GM21515 (cell line): ENCODE results near the gene PTPN14.
A peak's percentile ranks its signal among the peaks of the same experiment; 100 is the strongest.

Source experiments
- ATAC-seq: cut with Tn5 transposase; IDR thresholded peaks from one replicate; pipeline ENCODE4 v1.9.1; 2021; ENCODE audit not compliant: unreplicated experiment

The PTPN14 gene

GRCh38 chr1:214438075-214438474, 113.3 kb downstream of the PTPN14 start:
- ATAC-seq = no peak

GRCh38 chr1:214435867-214436266, 115.5 kb downstream of the PTPN14 start:
- no peak for ATAC-seq

DNA sequence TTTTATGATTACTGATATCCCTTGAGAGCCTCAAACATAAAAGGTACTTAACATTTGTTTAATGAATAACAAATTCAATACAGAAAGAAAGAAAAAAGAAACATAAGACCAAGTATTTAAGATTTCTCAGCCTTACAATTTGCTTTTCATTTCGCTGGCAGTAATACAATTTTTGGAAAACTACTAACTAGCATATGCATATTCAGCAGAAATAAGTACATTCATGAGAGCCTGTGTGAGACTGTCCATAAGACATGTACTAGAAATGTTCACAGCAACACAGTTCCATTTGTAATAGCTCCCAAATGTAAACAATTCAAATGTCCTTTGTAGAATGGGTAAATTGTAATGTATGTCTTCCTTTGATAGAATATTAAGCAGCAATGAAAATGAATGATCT, 119.2 kb downstream of the PTPN14 start:
- no peak for ATAC-seq

DNA sequence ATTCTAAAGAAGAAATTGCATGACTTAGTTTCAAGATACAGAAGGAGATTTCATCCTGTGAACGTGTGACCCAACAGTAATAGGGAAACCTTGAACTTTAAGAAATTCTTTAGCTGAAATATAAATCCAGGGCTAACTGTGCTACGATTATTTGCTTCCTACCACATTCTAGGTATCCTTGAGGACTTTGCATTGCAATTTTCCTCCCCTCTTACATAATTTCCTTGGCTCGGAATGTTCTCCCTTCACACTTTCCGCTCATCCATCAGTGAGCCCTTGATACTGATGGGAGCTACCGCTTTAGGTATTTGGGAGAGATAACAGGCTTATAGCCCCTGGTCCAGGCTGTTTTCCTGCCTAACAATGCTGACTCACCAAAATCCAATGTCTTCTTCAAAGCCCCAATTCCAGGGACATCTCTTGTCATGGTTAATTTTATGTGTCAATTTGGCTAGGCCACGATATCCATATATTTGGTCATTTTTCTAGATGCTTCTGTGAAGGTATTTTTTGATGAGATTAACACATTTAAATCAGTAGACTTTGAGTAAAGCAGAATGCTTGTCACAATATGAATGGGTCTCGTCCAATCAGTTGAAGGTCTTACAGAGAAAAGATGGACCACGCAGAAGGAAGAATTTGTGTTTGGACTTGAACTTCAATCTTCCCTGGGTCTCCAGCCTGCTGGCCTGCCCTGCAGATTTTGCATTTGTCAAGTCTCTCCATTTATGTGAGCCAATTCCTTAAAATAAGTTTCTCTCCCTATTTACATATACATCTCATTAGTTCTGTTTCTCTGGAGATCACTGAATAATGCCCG, 121.2 kb downstream of the PTPN14 start:
- no peak for ATAC-seq

- peak; percentile 94 for ATAC-seq
Measured at GRCh38 chr1:214427871-214428277, 123.5 kb downstream of the PTPN14 start.

DNA sequence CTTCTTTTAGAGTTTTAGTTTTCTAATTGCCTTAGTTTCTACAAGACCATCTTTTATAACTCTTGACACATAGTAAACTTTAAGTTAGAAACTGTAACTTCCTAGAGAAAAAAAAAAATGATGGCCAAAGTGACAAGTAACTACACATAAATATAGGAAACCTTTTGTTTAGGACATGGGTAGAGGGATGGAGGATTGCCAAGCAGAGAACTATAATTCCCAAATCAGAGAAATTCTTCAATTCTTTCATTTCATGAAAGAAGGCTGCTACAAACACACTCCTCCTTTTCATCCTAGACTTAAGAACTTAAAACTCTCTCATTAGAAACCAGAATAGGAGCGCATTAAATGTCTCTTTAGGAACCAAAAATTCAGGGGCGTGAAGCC, 125.0 kb downstream of the PTPN14 start:
- no peak for ATAC-seq

DNA sequence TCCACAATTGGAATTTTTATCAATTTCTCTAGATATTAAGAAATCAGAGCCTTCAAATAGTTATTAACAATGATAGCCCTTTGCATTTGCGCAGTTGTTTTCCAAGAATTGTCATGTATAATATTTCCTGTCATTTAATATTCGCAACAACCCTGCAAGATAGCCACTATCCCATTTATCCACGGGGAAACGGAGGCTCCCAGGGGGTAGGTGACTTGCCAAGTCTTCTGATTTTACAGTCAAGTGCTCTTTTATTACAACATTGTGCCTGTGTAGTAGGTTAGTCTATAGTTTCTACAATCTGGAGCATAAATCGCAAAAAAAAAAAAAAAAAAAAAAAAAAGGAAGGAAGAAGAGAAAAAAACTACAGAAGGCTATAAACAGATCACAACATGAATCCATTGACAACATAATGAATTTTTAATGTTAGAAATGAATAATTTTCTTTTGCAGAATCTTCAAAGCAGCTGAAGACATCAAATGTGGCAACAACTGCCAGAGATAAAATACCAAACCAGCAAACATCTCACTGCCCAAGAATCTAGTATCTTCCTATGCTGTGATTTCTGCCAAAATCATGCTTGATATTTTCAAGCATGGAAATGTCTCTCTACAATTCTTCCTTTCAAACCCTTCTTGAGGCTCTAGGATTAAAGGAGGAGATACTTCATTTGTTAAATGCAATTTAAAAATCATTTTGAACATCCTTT, 125.5 kb downstream of the PTPN14 start:
- ATAC-seq = no peak

DNA sequence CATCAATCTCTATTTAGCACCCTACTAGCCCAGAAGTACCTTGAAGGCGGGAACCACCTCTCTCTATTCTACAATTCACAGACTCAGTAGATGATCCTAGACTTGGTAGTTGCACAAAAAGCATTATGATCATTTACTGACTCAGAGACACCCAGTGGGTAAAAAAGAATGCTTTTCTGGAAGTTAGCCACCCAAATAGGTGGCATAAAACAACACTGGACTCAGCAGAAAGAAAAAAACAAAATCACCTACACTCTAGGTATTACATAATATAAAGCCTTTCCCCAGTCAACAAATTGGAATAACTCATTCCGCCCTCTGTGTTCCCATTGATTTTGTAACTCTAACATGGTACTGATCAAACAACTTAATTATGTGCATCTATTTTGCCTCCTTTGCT, 126.3 kb downstream of the PTPN14 start:
- ATAC-seq = no peak

GRCh38 chr1:214423045-214423444, 128.4 kb downstream of the PTPN14 start:
- ATAC-seq = no peak

DNA sequence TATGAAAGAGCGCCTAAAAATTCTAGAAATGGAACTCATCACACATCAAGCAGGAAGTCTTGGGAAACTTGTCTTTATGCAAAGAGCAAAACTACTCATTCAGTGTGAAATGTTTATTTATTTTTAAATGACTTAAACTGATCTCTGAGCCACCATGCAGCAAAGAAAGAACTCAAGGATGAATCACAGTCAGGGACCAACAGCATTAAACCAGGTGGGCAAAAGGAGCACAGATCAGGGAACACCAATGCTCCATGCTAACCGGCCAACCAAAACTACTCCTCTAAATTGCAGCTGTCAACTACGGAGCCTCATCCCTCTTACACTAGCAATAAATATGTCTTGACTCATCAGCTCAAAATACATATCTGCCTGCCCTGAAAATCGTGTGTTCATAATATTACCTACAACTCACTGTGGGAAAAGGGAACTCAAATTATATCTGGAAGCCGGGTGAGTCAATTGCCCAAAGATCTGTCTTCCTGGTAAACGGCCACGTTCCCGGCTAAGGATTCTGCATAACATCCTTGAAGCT, 129.2 kb downstream of the PTPN14 start:
- no peak for ATAC-seq

GRCh38 chr1:214420833-214421232, 130.6 kb downstream of the PTPN14 start:
- no peak for ATAC-seq

DNA sequence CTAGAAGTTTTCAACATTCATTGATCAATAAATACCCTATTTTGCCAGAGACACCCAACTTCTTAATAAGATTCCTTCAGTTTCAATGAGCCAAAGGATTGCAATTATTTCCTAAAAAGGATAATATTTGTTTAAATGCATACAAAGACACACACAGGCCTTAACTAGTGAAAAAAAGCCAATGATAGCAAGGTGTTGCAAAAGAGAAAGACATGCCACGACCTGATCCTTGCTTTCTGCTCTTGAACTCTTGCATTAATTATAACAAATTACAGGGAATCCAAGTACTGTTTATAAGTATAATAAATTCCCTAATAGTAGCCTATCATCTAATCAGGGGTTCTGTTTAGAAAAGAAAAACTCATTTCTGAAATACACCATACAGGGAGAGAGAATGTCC, 131.1 kb downstream of the PTPN14 start:
- no peak for ATAC-seq

DNA sequence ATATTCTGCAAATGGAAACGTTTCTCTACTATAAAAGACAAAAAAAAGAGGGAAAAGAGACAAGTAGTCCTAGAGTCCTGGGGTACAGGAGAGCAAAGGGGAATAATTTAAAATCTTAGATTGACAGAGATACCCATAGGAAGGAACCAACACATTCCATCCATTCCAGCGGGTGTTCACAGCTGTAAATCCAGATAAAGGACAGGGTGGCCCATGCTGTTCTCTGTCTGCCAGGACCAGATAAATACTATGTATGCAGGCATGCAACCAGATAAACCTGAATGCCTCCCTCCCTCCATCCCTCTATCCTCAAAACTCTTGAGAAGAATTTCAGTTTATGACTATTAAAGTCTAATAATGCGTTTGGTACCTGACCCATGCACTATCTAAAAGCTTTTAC, 131.8 kb downstream of the PTPN14 start:
- ATAC-seq = no peak

DNA sequence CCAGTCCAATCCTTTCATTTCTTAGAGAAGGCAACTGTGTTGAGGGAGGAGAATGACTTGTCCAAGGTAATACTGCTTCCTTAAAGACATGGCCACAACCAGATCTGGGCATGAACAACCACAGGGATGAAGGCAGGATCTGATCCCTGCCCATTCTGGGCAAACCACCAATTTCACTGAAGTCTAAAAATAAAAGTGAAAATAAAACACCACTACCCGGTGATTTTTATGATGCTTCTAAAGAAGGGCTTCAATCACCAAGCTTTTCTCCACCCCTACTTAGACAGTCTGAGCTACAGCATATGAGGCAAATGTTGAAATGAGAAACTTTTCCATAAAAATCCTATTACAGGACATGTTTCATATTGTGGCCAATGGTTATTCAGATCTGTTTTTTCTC, 133.0 kb downstream of the PTPN14 start:
- ATAC-seq = no peak

GRCh38 chr1:214417545-214418210, 133.7 kb downstream of the PTPN14 start:
- ATAC-seq = no peak

- ATAC-seq = no peak
Measured at GRCh38 chr1:214416858-214417257, 134.5 kb downstream of the PTPN14 start.

DNA sequence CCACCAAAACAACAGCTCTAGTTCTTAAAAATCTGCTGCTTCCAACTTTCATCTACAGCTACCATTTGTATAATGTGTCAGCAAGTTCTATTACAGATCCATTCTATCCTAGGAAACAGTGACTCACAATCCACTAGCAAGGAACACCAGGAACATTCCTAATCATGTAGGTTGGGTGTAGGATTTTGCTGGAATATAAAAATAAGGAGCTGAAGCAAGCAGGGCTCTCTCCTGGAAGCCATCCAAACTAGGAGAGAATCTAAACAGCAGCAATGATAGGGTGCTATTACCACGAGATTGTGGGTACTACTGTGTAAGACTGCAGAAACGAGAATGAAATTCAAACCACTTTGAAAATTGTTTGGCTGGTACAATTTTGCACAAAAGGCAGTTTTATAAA, 135.0 kb downstream of the PTPN14 start:
- no peak for ATAC-seq

DNA sequence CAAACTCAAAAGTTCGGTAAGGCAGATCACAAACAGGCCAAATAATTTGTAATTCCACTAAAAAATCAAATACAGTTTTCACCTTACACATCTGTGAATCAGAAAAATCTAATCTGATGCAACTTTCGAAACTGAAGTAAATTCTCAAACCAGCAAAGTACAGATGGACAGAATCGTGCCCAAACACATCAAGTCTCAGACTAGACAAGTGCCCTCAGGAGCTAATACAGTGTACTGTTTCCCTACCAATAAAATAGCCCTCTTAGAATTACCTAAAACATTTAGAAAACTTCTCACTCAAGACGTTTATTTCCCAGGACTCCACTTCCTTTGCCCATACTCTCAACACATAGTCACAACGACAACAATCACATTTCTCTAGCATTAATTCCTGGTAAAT, 136.3 kb downstream of the PTPN14 start:
- ATAC-seq = no peak

GRCh38 chr1:214414691-214415090, 136.7 kb downstream of the PTPN14 start:
- no peak for ATAC-seq

GRCh38 chr1:214413315-214413714, 138.1 kb downstream of the PTPN14 start:
- no peak for ATAC-seq

DNA sequence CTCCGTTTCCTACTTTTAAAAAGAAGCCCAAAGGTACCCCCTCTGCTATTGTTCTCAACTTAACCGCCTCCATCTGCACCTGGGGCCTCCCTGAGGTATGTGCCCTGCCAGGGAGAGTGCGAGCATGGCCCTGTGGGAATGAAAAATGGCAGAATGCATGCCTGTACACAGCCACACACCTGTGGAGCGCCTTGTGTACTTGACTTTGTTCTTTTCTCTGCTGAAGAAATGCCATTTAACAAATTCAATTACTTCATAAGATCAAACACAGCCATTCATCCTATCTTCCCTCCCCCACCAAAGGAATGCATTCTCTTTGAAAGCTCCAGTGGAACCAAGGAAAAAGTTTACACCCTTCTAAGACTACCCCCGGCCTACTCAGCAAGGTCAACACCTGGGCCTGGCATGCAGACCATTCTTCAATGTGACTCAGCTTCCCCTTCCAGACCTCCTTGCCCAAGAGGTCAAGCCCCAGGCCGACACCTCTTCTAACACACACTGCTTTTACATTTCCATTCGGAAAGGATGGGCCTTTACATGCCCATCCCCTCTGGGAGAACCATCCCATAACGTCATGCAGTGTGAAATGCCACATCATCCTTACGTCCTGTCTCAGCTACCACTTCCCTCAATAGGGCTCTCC, 146.7 kb downstream of the PTPN14 start:
- ATAC-seq = no peak
